H1 (cell line): ENCODE results near the gene PPP4R4. TPM values are rescaled to one million over a fixed set of nuclear protein-coding genes. Genes with fewer than 3 reads are reported as not detected.

Experiments
- CTCF ChIA-PET: fragments of 300-600 bp; sonication (Branson Sonifier 250); formaldehyde crosslinking; loops from one replicate; lab custom pipeline; 2021; ENCODE audit not compliant: partially characterized antibody; lab: Charles Lee
- POLR2A ChIA-PET: fragments of 300-600 bp; sonication (Branson Sonifier 250); formaldehyde crosslinking; loops from one replicate; lab custom pipeline; 2021; ENCODE audit warnings: inconsistent platforms; ENCODE audit not compliant: partially characterized antibody; lab: Charles Lee
- DNase-seq, 2 experiments: peaks; one replicate each; pipeline versions ENCODE4 v3.0.0 to v3.0.0-alpha.2; 2010 to 2022; ENCODE audit warnings: low spot score in 2 of 2, low read depth in 1 of 2, mixed read lengths in 1 of 2
- FAIRE-seq: peaks from 2 replicates; lab custom pipeline; 2011; peaks lifted over from hg19 to GRCh38; lab: Jason Lieb, UNC
- H2AFZ ChIP-seq: 2 replicates; pipeline ENCODE4 v1.8.1; 2012; ENCODE audit warnings: low read length, inconsistent platforms
- H2AK5ac ChIP-seq: 2 replicates; pipeline ENCODE4 v1.6.1; 2013; ENCODE audit warnings: low read depth, low read length
- H2BK120ac ChIP-seq: replicated peaks from 2 replicates; pipeline ENCODE3; 2013; ENCODE audit warnings: low read depth, low read length, inconsistent platforms
- H2BK12ac ChIP-seq: 2 replicates; pipeline ENCODE4 v1.6.1; 2013; ENCODE audit warnings: low read depth, low read length
- H2BK15ac ChIP-seq: 2 replicates; pipeline ENCODE4 v1.6.1; 2013; ENCODE audit warnings: low read length
- H2BK20ac ChIP-seq: 2 replicates; pipeline ENCODE4 v1.6.1; 2013; ENCODE audit warnings: low read length
- H2BK5ac ChIP-seq: 2 replicates; pipeline ENCODE4 v1.6.1; 2013; ENCODE audit warnings: low read depth, low read length
- H3K14ac ChIP-seq: 2 replicates; pipeline ENCODE4 v1.6.1; 2013; ENCODE audit warnings: inconsistent platforms; ENCODE audit not compliant: insufficient read length
- H3K18ac ChIP-seq: 2 replicates; pipeline ENCODE4 v1.6.1; 2013; ENCODE audit warnings: low read length; ENCODE audit errors: extremely low read depth
- H3K23ac ChIP-seq: 2 replicates; pipeline ENCODE4 v1.6.1; 2013; ENCODE audit warnings: inconsistent platforms; ENCODE audit not compliant: insufficient read length
- H3K23me2 ChIP-seq: 2 replicates; pipeline ENCODE4 v1.6.1; 2013; ENCODE audit warnings: low read depth, low read length
- H3K27ac ChIP-seq: 2 replicates; pipeline ENCODE4 v1.6.1; 2011; ENCODE audit warnings: low read depth, low read length, inconsistent platforms
- H3K27me3 ChIP-seq, 4 experiments: replicated peaks in 1 of 4; 1 replicate in 1 of 4; 2 replicates in 3 of 4; pipeline versions ENCODE4 v1.6.1 to v1.8.1; 2011 to 2013; ENCODE audit warnings: low read length in 3 of 4, mild to moderate bottlenecking in 3 of 4, inconsistent platforms in 2 of 4, mixed read lengths in 2 of 4, moderate library complexity in 1 of 4; ENCODE audit not compliant: control insufficient read depth in 3 of 4, insufficient read depth in 3 of 4; ENCODE audit errors: extremely low read depth in 1 of 4
- H3K36me3 ChIP-seq, 4 experiments: 2 replicates each; pipeline versions ENCODE4 v1.6.1 to v1.8.1; 2011 to 2013; ENCODE audit warnings: mild to moderate bottlenecking in 4 of 4, low read length in 3 of 4, moderate library complexity in 2 of 4, control low read depth in 1 of 4, inconsistent platforms in 1 of 4; ENCODE audit not compliant: insufficient read depth in 4 of 4, control insufficient read depth in 2 of 4
- H3K4ac ChIP-seq: replicated peaks from 2 replicates; pipeline ENCODE3; 2013; ENCODE audit warnings: low read length, low read depth, mixed read lengths, inconsistent platforms; ENCODE audit not compliant: insufficient read length
- H3K4me1 ChIP-seq, 4 experiments: replicated peaks in 1 of 4; 1 replicate in 1 of 4; 2 replicates in 3 of 4; pipeline versions ENCODE4 v1.6.1 to v1.8.1; 2011 to 2013; ENCODE audit warnings: low read length in 3 of 4, inconsistent platforms in 2 of 4, mixed read lengths in 1 of 4; ENCODE audit not compliant: insufficient read depth in 4 of 4, control insufficient read depth in 3 of 4
- H3K4me2 ChIP-seq, 2 experiments: 2 replicates each; pipeline versions ENCODE4 v1.6.1 to v1.8.1; 2011 to 2013; ENCODE audit warnings: low read depth in 2 of 2, low read length in 2 of 2, control low read depth in 1 of 2, inconsistent platforms in 1 of 2, mild to moderate bottlenecking in 1 of 2; ENCODE audit not compliant: insufficient read depth in 1 of 2
- H3K4me3 ChIP-seq, 4 experiments: fragments of 200-600, 300-600 bp in 1 of 4; sonication (generic), shearing (Covaris generic), sonication (Bioruptor Twin) in 1 of 4; 2 replicates each; pipeline versions ENCODE4 v1.5.1 to v1.8.1; 2011 to 2016; ENCODE audit warnings: low read length in 4 of 4, low read depth in 3 of 4, control low read depth in 2 of 4, inconsistent platforms in 2 of 4, mild to moderate bottlenecking in 2 of 4, mixed read lengths in 1 of 4, moderate library complexity in 1 of 4; ENCODE audit not compliant: insufficient read depth in 2 of 4; ENCODE audit errors: extremely low read depth in 1 of 4
- H3K56ac ChIP-seq: replicated peaks from 2 replicates; pipeline ENCODE3; 2013; ENCODE audit warnings: low read depth, mild to moderate bottlenecking, mixed read lengths, low read length, inconsistent platforms; ENCODE audit not compliant: insufficient read length
- H3K79me1 ChIP-seq: 2 replicates; pipeline ENCODE4 v1.6.1; 2013; ENCODE audit warnings: low read depth, low read length, control low read depth
- H3K79me2 ChIP-seq, 2 experiments: 2 replicates each; pipeline versions ENCODE4 v1.6.1 to v1.8.1; 2012 to 2013; ENCODE audit warnings: low read length in 2 of 2, mild to moderate bottlenecking in 2 of 2, inconsistent platforms in 1 of 2; ENCODE audit not compliant: insufficient read depth in 2 of 2, control insufficient read depth in 1 of 2
- H3K9ac ChIP-seq, 4 experiments: replicated peaks in 1 of 4; 1 replicate in 1 of 4; 2 replicates in 3 of 4; pipeline versions ENCODE4 v1.6.1 to v1.8.1; 2011 to 2013; ENCODE audit warnings: low read depth in 3 of 4, low read length in 3 of 4, control low read depth in 2 of 4, mild to moderate bottlenecking in 2 of 4, moderate library complexity in 2 of 4, inconsistent platforms in 1 of 4; ENCODE audit errors: extremely low read depth in 1 of 4
- H3K9me3 ChIP-seq, 2 experiments: 2 replicates each; pipeline versions ENCODE4 v1.6.1 to v1.8.1; 2012 to 2013; ENCODE audit warnings: mild to moderate bottlenecking in 2 of 2, moderate library complexity in 2 of 2, control low read depth in 1 of 2, inconsistent platforms in 1 of 2, low read depth in 1 of 2, low read length in 1 of 2, mixed read lengths in 1 of 2; ENCODE audit not compliant: insufficient read depth in 2 of 2
- H4K20me1 ChIP-seq, 2 experiments: replicated peaks in 1 of 2; 2 replicates each; pipeline versions ENCODE3 to v1.8.1; 2011 to 2013; ENCODE audit warnings: inconsistent platforms in 2 of 2, low read length in 2 of 2, mild to moderate bottlenecking in 1 of 2; ENCODE audit not compliant: insufficient read depth in 2 of 2, control insufficient read depth in 1 of 2
- H4K5ac ChIP-seq: 2 replicates; pipeline ENCODE4 v1.6.1; 2013; ENCODE audit warnings: low read length, low read depth, mixed read lengths, inconsistent platforms; ENCODE audit not compliant: insufficient read length
- H4K8ac ChIP-seq: 2 replicates; pipeline ENCODE4 v1.8.0; 2013; ENCODE audit warnings: mild to moderate bottlenecking, moderate library complexity, low read length, inconsistent platforms; ENCODE audit not compliant: insufficient read depth; ENCODE audit errors: extremely low read depth
- H4K91ac ChIP-seq: replicated peaks from 2 replicates; pipeline ENCODE3; 2013; ENCODE audit warnings: low read length, mixed read lengths, inconsistent platforms; ENCODE audit not compliant: insufficient read length
- POU5F1 ChIP-seq: IDR thresholded peaks from 2 replicates; pipeline ENCODE4 v1.6.1; 2011; ENCODE audit warnings: low read depth, mild to moderate bottlenecking, low read length, moderate library complexity
- SP2 ChIP-seq: IDR thresholded peaks from 2 replicates; pipeline ENCODE4 v1.6.1; 2012; ENCODE audit warnings: mild to moderate bottlenecking, low read length, inconsistent platforms
- WGBS, 2 experiments: shearing (Covaris generic) in 1 of 2; methylation state at CpG; one replicate each; pipeline versions ENCODE4 v1.1.6 to v1.1.7; 2013 to 2015; ENCODE audit warnings: low lambda C conversion rate in 2 of 2, mixed read lengths in 2 of 2, inconsistent platforms in 1 of 2, low coverage in 1 of 2, missing lambda C conversion rate in 1 of 2; ENCODE audit not compliant: insufficient replicate concordance in 2 of 2, insufficient coverage in 1 of 2, insufficient read length in 1 of 2; ENCODE audit errors: extremely low coverage in 1 of 2, missing lambda C conversion rate in 1 of 2; 5-methylcytosine and 5-hydroxymethylcytosine counted together
- polyA plus RNA-seq, 7 experiments: library from polyadenylated mRNA; depleted of rRNA in 3 of 7; stranded (reverse) in 5 of 7; unstranded in 2 of 7; fragments of >200 nt in 5 of 7; fragments of 200-250 nt in 2 of 7; gene quantifications; 1 replicate in 5 of 7; 2 replicates in 1 of 7; 4 replicates in 1 of 7; pipeline versions ENCODE4 v1.2.1 to v1.2.3, GENCODE V29; 2011 to 2013; ENCODE audit warnings: missing spikeins in 2 of 7, mixed read lengths in 2 of 7
- total RNA-seq: library from RNA; stranded (reverse); fragmentation: NEBNext Ultra II Directional; extraction: Animal tissue kit (Norgen Biotek cat#: 25700); gene quantifications from 2 replicates; pipeline ENCODE4 v1.2.1, GENCODE V29; 2021

The PPP4R4 gene
- total and polyA plus RNA-seq, 2 of the 8 experiments (the other 6 are each of a cell fraction or from before 2014, with no cell fraction given): 3.3 to 9.6 TPM

DNA sequence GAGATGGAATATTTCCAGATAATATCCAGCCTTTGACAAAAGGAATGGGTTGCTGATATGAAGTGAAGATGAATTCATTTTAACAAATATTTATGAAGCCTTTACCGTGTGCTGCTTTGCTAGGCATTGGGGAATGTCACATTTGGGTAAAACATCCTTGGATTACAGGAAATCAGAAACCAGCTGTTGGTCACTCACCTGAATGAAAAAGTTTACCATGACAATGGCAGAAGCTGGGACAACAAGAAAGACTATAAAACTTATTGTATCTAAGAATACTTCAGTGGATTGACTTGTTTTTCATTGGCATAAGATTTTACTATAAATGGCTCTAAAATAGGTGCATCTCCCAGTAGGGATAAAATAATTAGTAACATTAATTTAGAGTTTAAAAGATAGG, 19.7 kb downstream of the PPP4R4 start:
- no peak overlapping the region for H4K91ac ChIP-seq
- H3K79me2 ChIP-seq: peaks cover 0 to 58% of the 10 kb centered on the region in 2 experiments; a peak in 2 of 4 replicates
- H4K5ac ChIP-seq: no peak overlapping the region
- no peaks in the 10 kb centered on the region for H3K9me3 ChIP-seq
- H3K27me3 ChIP-seq: no peaks in the 10 kb centered on the region
- no peak overlapping the region for H2AFZ ChIP-seq
- no peak overlapping the region for H2BK20ac ChIP-seq
- no peak overlapping the region for H2BK12ac ChIP-seq
- H4K8ac ChIP-seq: no peak overlapping the region
- no peak overlapping the region for H2BK15ac ChIP-seq
- POLR2A ChIA-PET: interaction anchor here (1.4 to 1.5 kb wide), 2 partner anchors 18 to 51 kb away, joined by 3 to 4 read pairs; no protein-coding TSS in a partner anchor
- WGBS, 2 experiments: 10% methylated on average over 1 of the region's 1 CpG; no CpG with 5 or more reads in 1 of the 2 experiments
- H3K36me3 ChIP-seq: no peaks in the 10 kb centered on the region
- no peak overlapping the region for H3K18ac ChIP-seq
- no peak overlapping the region for H3K4ac ChIP-seq
- H2BK120ac ChIP-seq: no peak overlapping the region
- H4K20me1 ChIP-seq: no peaks in the 10 kb centered on the region
- H3K27ac ChIP-seq: no peak overlapping the region
- peaks cover 0 to 8% (median 0%) of the 10 kb centered on the region in 4 experiments; a peak in 3 of 7 replicates for H3K4me1 ChIP-seq
- FAIRE-seq: peak; percentile 52
- no peak overlapping the region for H3K14ac ChIP-seq
- H2AK5ac ChIP-seq: no peak overlapping the region
- H3K9ac ChIP-seq: no peak overlapping the region
- peak overlapping the region; percentile 34 for H3K56ac ChIP-seq
- H3K4me2 ChIP-seq: peak overlapping the region in 1 of 2 experiments; percentile 51; a peak in 2 of 4 replicates
- TF ChIP-seq POU5F1 (0 out of 2 replicates have a peak, but pooled peaks have one; percentile 6), SP2 (no peak)
- no peak overlapping the region for H2BK5ac ChIP-seq
- no peak overlapping the region for H3K23ac ChIP-seq
- CTCF ChIA-PET: interaction anchor here (1.1 to 1.3 kb wide), 3 partner anchors 13 to 185 kb away, joined by 3 to 4 read pairs (median 3); no protein-coding TSS in a partner anchor
- no peak for DNase-seq
- no peaks in the 10 kb centered on the region for H3K79me1 ChIP-seq
- peak overlapping the region in 1 of 4 experiments; percentile 33; a peak in 1 of 8 replicates for H3K4me3 ChIP-seq
- H3K23me2 ChIP-seq: no peaks in the 10 kb centered on the region
